MCF 10A (cell line): ENCODE measurements around the gene H2BK1. TPM values are rescaled to one million over a fixed set of nuclear protein-coding genes. Genes with fewer than 3 reads are reported as not detected.

Source experiments
- BruUV-seq: library from RNA; stranded (reverse); fragments of 400-500 nt; replicated peaks from 2 replicates; lab custom pipeline; 2021; lab: Mats Ljungman, UMichigan
- CTCF ChIA-PET: fragments of 300-600 bp; sonication (Branson Sonifier 250); formaldehyde crosslinking; extraction: SDS; loops from one replicate; lab custom pipeline; 2021; ENCODE audit warnings: antibody characterized with exemption, inconsistent platforms; lab: Yijun Ruan, JAX
- POLR2A ChIA-PET: fragments of 300-600, 350-650 bp; sonication (Branson Sonifier 250); formaldehyde crosslinking; extraction: SDS; loops from one replicate; lab custom pipeline; 2020; ENCODE audit warnings: antibody characterized with exemption, inconsistent platforms; lab: Yijun Ruan, JAX
- DNase-seq: peaks from one replicate; pipeline ENCODE4 v3.0.0-alpha.2; 2018; ENCODE audit not compliant: unreplicated experiment
- H3K27ac Mint-ChIP-seq: one replicate; pipeline ENCODE4 v1.8.0; 2022; ENCODE audit warnings: mild to moderate bottlenecking, low read depth, mixed read lengths; ENCODE audit not compliant: unreplicated experiment
- H3K27me3 Mint-ChIP-seq: one replicate; pipeline ENCODE4 v1.8.0; 2022; ENCODE audit warnings: mixed read lengths; ENCODE audit not compliant: insufficient read depth, unreplicated experiment
- H3K36me3 Mint-ChIP-seq: one replicate; pipeline ENCODE4 v1.8.0; 2022; ENCODE audit warnings: mild to moderate bottlenecking, moderate library complexity, mixed read lengths; ENCODE audit not compliant: insufficient read depth, unreplicated experiment
- H3K4me1 Mint-ChIP-seq: one replicate; pipeline ENCODE4 v1.8.0; 2022; ENCODE audit warnings: mixed read lengths; ENCODE audit not compliant: insufficient read depth, unreplicated experiment
- H3K4me3 Mint-ChIP-seq: one replicate; pipeline ENCODE4 v1.8.0; 2022; ENCODE audit warnings: mild to moderate bottlenecking, moderate library complexity, mixed read lengths; ENCODE audit not compliant: unreplicated experiment
- H3K9me3 Mint-ChIP-seq: one replicate; pipeline ENCODE4 v1.8.0; 2022; ENCODE audit warnings: mixed read lengths; ENCODE audit not compliant: unreplicated experiment
- intact Hi-C: fragments of 100-400 bp; cut with micrococcal nuclease; formaldehyde crosslinking; loops from 2 replicates; pipeline ENCODE4 v1.14.1; 2022
- total RNA-seq: library from RNA; stranded (reverse); gene quantifications from 2 replicates; pipeline ENCODE4 v1.2.3, GENCODE V29; 2022
- TF ChIP-seq, protein P1 (sequence below): fragments of 200-600 bp; IDR thresholded peaks from one replicate; pipeline ENCODE4 v1.8.0; 2022; ENCODE audit warnings: antibody characterized with exemption, mild to moderate bottlenecking; ENCODE audit not compliant: unreplicated experiment

Gene H2BK1
- total RNA-seq, 1 experiment from 2014 or later: not detected

DNA sequence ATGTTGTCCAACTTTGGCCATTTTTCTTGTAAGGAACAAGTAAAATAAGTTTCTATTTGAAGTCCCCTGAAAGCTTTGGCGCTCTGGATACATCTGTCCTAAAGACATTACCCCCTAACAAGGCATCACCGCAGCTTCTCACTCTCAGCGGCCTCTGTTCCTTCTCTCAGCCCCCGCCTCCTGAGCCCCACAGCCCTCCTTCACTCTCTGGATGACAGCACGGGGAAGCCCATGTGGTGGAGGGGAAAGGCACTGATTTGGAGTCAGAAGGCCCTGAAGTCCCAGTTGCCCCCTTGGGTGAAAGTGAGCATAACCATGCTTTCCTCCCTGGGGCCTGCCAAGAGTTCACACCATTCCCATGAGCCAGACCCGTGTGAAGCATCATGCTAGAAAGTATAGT lies 4.6 kb downstream of the H2BK1 start:
- no peak for DNase-seq
- H3K4me1 Mint-ChIP-seq: peaks cover 6% of the 10 kb centered on the region
- no TSS peak for BruUV-seq
- H3K36me3 Mint-ChIP-seq: no peaks in the 10 kb centered on the region
- no peak overlapping the region for H3K4me3 Mint-ChIP-seq
- H3K9me3 Mint-ChIP-seq: no peaks in the 10 kb centered on the region
- POLR2A ChIA-PET: interaction anchor here (1.6 kb wide), 1 partner anchor 8 kb away, joined by 4 read pairs; no protein-coding TSS in a partner anchor
- CTCF ChIA-PET: no interaction called here
- H3K27me3 Mint-ChIP-seq: peaks cover 55% of the 10 kb centered on the region
- TF ChIP-seq, protein P1, sequence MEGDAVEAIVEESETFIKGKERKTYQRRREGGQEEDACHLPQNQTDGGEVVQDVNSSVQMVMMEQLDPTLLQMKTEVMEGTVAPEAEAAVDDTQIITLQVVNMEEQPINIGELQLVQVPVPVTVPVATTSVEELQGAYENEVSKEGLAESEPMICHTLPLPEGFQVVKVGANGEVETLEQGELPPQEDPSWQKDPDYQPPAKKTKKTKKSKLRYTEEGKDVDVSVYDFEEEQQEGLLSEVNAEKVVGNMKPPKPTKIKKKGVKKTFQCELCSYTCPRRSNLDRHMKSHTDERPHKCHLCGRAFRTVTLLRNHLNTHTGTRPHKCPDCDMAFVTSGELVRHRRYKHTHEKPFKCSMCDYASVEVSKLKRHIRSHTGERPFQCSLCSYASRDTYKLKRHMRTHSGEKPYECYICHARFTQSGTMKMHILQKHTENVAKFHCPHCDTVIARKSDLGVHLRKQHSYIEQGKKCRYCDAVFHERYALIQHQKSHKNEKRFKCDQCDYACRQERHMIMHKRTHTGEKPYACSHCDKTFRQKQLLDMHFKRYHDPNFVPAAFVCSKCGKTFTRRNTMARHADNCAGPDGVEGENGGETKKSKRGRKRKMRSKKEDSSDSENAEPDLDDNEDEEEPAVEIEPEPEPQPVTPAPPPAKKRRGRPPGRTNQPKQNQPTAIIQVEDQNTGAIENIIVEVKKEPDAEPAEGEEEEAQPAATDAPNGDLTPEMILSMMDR: no peak
- intact Hi-C loops: no loop called here
- H3K27ac Mint-ChIP-seq: no peak overlapping the region

DNA sequence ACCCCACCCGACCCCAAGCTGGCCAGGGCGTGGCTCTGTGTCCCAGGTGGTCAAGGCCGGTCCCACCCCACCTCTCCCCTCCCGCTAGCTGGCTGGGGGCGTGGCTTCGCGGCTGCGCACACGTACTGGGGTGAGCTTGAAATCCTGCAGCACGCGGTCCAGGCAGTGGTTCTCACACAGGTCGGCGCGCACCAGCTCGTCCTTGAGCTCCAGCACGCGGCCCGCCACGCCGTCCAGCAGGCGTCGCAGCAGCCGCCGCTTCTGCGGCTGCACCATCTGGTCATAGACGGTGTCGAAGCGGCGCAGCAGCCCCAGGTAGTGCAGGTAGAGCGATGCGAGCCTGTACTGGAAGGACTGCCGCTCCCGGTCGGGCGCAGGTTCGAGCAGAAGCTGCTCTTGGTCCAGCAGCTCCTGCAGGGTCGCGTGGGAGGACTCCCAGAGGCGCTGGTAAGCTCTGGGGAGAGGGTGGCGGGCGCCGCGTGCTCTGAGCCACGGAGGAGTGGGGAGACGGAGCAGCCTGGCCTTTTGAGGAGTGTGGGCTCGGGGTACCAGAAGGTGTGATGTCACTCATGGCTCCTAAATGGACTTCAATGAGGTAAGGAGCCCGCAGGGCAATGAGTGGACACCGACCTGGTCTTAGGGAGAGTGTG lies 5.8 kb downstream of the H2BK1 start:
- intact Hi-C loops: no loop called here
- POLR2A ChIA-PET: interaction anchor here (1.6 kb wide), 1 partner anchor 9 kb away, joined by 4 read pairs; no protein-coding TSS in a partner anchor
- no peaks in the 10 kb centered on the region for H3K36me3 Mint-ChIP-seq

DNA sequence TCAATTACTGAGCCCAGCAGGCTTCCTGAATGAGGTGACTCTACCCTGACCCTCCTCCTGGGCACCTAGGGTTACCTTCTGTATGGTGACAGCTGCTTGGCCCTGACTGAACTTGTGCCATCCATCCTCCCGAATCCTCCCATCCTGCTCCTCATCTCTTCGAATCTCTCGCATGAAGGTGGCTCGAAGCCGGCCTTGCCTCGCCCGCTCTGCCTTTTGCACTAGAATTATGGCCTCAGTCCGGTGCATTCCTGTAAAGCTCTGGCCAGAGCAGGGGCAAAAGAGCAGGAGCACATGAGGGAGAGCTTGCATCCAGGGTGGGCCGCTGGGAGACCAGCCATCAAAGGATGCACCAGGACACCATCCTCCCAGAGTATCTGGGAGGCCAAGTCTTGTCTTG lies 7.5 kb downstream of the H2BK1 start:
- no peak for DNase-seq
- CTCF ChIA-PET: no interaction called here
- intact Hi-C loops: no loop called here
- no peaks in the 10 kb centered on the region for H3K36me3 Mint-ChIP-seq
- H3K9me3 Mint-ChIP-seq: no peaks in the 10 kb centered on the region
- no TSS peak for BruUV-seq
- TF ChIP-seq, protein P1: no peak
- POLR2A ChIA-PET: no interaction called here
- no peak overlapping the region for H3K27ac Mint-ChIP-seq
- peaks cover 6% of the 10 kb centered on the region for H3K4me1 Mint-ChIP-seq
- peaks cover 56% of the 10 kb centered on the region for H3K27me3 Mint-ChIP-seq
- H3K4me3 Mint-ChIP-seq: no peak overlapping the region

More for the DNA sequence above, 5.8 kb downstream of the H2BK1 start:
- Mint-ChIP-seq H3K27ac (no peak overlapping the region), H3K9me3 (no peaks in the 10 kb centered on the region), H3K27me3 (peaks cover 56% of the 10 kb centered on the region), H3K4me3 (no peak overlapping the region), H3K4me1 (peaks cover 6% of the 10 kb centered on the region)
- no TSS peak for BruUV-seq
- no peak for DNase-seq
- CTCF ChIA-PET: interaction anchor here (0.6 to 0.9 kb wide), 2 partner anchors 32 to 47 kb away, joined by 3 read pairs; no protein-coding TSS in a partner anchor
- TF ChIP-seq, protein P1: no peak

DNA sequence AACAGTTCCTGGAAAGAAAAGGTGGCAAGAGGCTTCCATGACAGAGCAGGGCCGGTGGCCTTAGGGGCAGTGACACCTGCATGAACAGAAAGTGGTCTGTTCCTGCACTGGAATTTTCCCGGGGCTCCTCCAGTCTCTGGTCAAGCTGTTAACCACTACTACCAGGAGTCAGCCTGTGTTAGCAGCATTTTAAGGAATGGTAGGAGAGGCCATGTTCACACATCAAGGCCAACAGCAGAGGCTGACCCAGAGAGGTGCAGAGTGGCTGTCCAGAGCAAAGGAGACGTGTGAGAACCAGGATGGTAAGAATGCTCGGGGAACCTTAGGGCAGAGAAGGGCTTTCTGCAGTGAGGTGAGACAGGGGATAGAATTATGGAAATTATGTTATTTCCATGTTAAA lies 8.5 kb downstream of the H2BK1 start:
- DNase-seq: no peak
- Mint-ChIP-seq H3K27ac (no peak overlapping the region), H3K36me3 (no peaks in the 10 kb centered on the region), H3K4me3 (no peak overlapping the region), H3K9me3 (no peaks in the 10 kb centered on the region), H3K27me3 (peaks cover 56% of the 10 kb centered on the region), H3K4me1 (peaks cover 2% of the 10 kb centered on the region)
- no TSS peak for BruUV-seq
- CTCF ChIA-PET: no interaction called here
- TF ChIP-seq, protein P1: no peak
- intact Hi-C loops: no loop called here
- POLR2A ChIA-PET: no interaction called here
